ENCODE measurements around the gene SMDT1.

The SMDT1 gene, protein sequence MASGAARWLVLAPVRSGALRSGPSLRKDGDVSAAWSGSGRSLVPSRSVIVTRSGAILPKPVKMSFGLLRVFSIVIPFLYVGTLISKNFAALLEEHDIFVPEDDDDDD

DNA sequence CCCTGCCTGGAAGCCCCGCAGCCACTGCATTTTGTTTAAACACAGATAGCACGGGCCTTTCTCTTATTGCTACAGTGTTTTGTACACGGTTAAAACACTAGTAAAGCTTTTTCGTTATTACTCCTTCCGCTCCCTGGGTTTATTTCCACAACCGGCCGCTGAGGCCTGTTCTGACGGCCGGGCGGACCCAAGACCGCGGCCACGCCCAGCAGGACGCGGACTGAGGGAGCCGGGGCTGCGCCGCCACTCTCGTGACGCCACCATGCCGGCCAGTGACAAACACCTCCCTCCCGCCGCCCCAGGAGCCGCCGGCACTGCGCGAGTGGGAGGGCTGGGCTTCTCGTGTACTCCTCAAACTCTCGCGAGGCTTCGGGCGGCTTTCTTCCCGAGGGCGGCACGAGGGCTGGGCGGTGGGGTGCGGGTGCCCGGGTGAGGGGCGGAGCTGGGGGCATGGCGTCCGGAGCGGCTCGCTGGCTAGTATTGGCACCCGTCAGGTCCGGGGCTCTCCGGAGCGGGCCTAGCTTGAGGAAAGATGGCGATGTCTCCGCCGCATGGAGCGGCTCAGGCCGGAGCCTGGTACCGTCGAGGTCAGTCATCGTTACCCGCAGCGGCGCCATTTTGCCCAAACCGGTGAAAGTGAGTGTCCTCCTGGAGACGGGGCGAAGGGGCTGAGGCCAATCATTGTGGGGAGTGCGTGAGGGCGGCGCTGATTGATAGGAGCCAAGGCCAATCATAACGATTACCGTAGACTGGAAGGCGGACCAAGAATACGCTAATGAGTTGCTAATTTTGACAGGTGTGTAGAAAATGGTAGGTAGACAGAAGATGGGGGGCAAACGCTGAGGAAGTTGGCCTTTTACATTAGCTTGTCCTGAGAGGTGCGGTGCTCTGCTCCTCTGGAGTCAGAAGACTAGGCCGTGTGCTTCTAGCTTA lies at the start of gene SMDT1:
Gene SMDT1, plus strand, starts transcription at position 382 of the 933 bp plus-strand sequence. Its CDS starts 69 bp downstream, at position 451.
- peak; percentile 99 for DNase-seq (ENCODE audit: low read depth)
- H3K4me3 ChIP-seq (replicated peaks; ENCODE audit: low read depth, low read length), result peak within 1 kb of the TSS; percentile 62
- TF ChIP-seq, protein P1, sequence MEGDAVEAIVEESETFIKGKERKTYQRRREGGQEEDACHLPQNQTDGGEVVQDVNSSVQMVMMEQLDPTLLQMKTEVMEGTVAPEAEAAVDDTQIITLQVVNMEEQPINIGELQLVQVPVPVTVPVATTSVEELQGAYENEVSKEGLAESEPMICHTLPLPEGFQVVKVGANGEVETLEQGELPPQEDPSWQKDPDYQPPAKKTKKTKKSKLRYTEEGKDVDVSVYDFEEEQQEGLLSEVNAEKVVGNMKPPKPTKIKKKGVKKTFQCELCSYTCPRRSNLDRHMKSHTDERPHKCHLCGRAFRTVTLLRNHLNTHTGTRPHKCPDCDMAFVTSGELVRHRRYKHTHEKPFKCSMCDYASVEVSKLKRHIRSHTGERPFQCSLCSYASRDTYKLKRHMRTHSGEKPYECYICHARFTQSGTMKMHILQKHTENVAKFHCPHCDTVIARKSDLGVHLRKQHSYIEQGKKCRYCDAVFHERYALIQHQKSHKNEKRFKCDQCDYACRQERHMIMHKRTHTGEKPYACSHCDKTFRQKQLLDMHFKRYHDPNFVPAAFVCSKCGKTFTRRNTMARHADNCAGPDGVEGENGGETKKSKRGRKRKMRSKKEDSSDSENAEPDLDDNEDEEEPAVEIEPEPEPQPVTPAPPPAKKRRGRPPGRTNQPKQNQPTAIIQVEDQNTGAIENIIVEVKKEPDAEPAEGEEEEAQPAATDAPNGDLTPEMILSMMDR (IDR thresholded peaks at IDR 0.05; ENCODE audit: low read length, missing control alignments), result no peak

DNA sequence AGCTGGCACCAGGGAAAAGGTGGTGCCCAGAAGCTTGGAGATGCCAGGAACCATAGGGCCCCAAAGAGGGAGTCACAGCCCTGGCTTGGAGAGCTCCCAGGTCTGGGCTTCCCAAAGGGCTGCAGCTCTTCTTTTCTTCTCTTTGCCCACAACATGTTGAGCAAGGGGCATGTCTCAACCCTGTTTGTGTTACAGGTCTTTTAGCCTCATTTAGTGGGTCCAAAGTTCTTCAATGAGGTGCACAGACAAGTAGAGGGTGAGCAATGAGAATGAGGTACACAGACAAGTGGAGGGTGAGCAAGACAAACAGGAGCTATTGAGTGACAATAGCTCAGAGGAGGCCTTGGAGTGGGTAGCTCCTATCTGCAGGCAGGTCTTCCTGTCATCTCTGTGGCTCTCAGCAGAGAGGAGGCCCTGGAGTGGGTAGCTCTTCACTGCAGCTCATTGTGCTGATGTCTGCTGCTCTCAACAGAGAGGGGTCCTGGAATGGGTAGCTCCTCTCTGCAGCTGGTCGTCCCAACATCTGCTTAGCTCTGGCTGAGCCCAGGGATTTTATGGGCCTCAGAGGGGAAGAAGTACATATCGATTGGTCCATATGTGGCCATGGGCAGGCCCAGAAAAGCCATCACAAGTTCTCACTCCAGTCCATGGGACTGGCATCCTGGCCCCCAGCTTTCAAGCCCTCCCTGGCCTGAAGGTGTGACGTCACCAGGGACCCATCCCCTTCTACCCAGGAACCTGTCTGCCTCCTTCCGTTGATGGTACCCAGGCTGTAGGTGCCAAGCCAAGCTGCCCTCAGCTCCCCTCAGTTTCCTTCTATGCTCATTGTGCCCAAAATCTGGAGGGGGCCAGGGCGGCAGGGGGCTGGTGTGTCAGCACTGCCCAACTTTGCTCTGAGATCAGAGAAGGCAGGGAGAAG lies 46.0 kb upstream of the SMDT1 start:
- no peak overlapping the region for H3K4me3 ChIP-seq (replicated peaks; ENCODE audit: low read depth, low read length)
- TF ChIP-seq, protein P1 (IDR thresholded peaks at IDR 0.05; ENCODE audit: low read length, missing control alignments), result no peak
- no peak for DNase-seq (ENCODE audit: low read depth)

DNA sequence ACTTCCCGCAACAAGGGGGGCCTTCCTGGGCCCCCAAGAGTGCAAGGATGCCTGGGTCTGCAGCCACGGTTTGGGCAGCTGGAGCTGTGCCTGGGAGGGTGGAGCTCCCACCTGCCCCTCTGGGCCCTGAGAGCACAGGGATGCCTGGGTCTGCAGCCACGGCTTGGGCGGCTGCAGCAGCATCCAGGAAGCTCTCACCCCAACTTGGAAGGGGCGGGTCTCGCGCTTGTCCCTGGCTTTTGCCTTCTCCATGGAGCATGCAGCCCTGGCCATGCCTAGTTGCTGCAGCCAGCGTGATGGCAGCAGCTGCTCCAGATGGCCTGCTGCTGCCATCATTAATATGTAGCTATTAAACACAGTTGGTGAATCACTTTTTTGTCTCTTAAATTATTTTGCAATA lies 44.2 kb upstream of the SMDT1 start:
- DNase-seq (ENCODE audit: low read depth), result no peak
- H3K4me3 ChIP-seq (replicated peaks; ENCODE audit: low read depth, low read length), result no peak overlapping the region
- TF ChIP-seq, protein P1 (IDR thresholded peaks at IDR 0.05; ENCODE audit: low read length, missing control alignments), result no peak

DNA sequence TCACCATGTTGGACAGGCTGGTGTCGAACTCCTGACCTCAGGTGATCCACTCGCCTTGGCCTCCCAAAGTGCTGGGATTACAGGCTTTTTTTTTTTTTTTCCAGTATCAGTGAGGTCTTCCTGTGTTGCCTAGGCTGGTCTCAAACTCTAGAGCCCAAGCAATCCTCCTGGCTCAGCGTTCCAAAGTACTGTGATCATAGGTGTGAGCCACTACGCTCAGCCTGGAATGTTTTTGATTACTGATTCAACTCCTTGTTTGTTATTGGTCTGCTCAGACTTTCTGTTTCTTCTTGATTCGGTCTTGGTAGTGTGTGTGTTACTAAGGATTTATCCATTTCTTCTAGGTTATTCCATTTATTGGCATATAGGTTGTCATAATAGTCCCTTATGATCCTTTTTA lies 40.2 kb upstream of the SMDT1 start:
- TF ChIP-seq, protein P1 (IDR thresholded peaks at IDR 0.05; ENCODE audit: low read length, missing control alignments), result no peak
- no peak for DNase-seq (ENCODE audit: low read depth)
- no peak overlapping the region for H3K4me3 ChIP-seq (replicated peaks; ENCODE audit: low read depth, low read length)

DNA sequence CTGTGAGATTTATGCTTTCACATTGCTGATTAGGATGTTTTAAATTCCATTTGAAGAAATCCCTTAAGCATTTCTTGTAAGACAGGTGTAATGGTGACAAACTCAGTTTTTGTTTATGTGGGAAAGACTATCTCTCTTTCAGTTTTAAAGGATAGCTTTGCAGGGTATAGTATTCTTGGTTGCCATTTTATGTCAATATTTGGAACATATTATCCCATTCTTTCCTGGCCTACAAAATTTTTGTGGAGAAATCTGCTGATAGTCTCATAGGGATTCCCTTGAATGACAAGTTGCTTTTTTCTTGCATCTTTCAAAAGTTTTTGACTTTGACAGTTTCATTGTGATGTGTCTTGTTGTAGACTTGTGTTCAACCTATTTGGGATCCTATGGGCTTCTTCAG lies 37.7 kb upstream of the SMDT1 start:
- no peak overlapping the region for H3K4me3 ChIP-seq (replicated peaks; ENCODE audit: low read depth, low read length)
- TF ChIP-seq, protein P1 (IDR thresholded peaks at IDR 0.05; ENCODE audit: low read length, missing control alignments), result no peak
- DNase-seq (ENCODE audit: low read depth), result no peak

DNA sequence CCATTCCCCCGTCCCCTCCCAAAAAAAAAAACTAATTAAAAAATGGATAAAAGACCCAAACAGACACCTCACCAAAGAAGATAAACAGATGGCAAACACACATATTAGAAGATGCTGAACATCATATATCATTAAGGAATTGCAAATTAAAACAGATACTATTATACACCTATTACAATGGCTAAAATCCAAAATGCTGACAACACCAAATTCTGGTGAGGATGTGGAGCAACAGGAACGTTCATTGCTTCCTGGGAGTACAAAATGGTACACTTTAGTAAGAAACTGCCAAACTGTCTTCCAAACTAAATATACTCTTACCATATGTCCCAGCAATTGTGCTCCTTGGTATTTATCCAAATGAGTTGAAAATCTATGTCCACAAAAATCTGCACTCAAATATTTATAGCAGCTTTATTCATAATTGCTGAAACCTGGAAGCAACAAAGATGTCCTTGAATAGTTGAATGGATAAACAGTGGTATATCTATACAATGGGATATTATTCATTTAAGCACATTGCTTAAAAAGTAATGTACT lies 28.8 kb upstream of the SMDT1 start:
- no peak for DNase-seq (ENCODE audit: low read depth)
- TF ChIP-seq, protein P1 (IDR thresholded peaks at IDR 0.05; ENCODE audit: low read length, missing control alignments), result no peak
- no peak overlapping the region for H3K4me3 ChIP-seq (replicated peaks; ENCODE audit: low read depth, low read length)
